Glutamatergic neuron (in vitro differentiated cells): Measurements from ENCODE around the gene IFFO2. TPM values are rescaled to one million over a fixed set of nuclear protein-coding genes. Genes with fewer than 3 reads are reported as not detected.
A peak's percentile ranks its signal among the peaks of the same experiment; 100 is the strongest.

Experiments
- DNase-seq: peaks from one replicate; pipeline ENCODE4 v3.0.0; 2022
- H3K27ac Mint-ChIP-seq: one replicate; pipeline ENCODE4 v1.8.0; 2020; ENCODE audit warnings: mild to moderate bottlenecking, mixed read lengths, inconsistent platforms; ENCODE audit not compliant: unreplicated experiment
- H3K27me3 Mint-ChIP-seq: one replicate; pipeline ENCODE4 v1.8.0; 2020; ENCODE audit warnings: mild to moderate bottlenecking, moderate library complexity, mixed read lengths, inconsistent platforms; ENCODE audit not compliant: unreplicated experiment
- H3K36me3 Mint-ChIP-seq: one replicate; pipeline ENCODE4 v1.8.0; 2020; ENCODE audit warnings: mild to moderate bottlenecking, mixed read lengths, inconsistent platforms; ENCODE audit not compliant: unreplicated experiment
- H3K4me1 Mint-ChIP-seq: one replicate; pipeline ENCODE4 v1.8.0; 2020; ENCODE audit warnings: mild to moderate bottlenecking, low read depth, mixed read lengths, inconsistent platforms; ENCODE audit not compliant: unreplicated experiment
- H3K4me3 Mint-ChIP-seq: one replicate; pipeline ENCODE4 v1.8.0; 2020; ENCODE audit warnings: mild to moderate bottlenecking, mixed read lengths, inconsistent platforms; ENCODE audit not compliant: unreplicated experiment
- H3K9me3 Mint-ChIP-seq: one replicate; pipeline ENCODE4 v1.8.0; 2020; ENCODE audit warnings: mild to moderate bottlenecking, moderate library complexity, mixed read lengths, inconsistent platforms; ENCODE audit not compliant: unreplicated experiment
- total RNA-seq: library from RNA; stranded (reverse); fragmentation: NEBNext Ultra II Directional; extraction: Animal tissue kit (Norgen Biotek cat#: 25700); gene quantifications from one replicate; pipeline ENCODE4 v1.2.1, GENCODE V29; 2021; ENCODE audit not compliant: unreplicated experiment
- TF ChIP-seq, protein P1 (sequence below): fragments of 200-600 bp; sonication (generic); IDR thresholded peaks from one replicate; pipeline ENCODE4 v1.5.0; 2021; ENCODE audit not compliant: partially characterized antibody, unreplicated experiment

IFFO2 gene
- total RNA-seq, 1 donor from 2014 or later: 107 TPM

DNA sequence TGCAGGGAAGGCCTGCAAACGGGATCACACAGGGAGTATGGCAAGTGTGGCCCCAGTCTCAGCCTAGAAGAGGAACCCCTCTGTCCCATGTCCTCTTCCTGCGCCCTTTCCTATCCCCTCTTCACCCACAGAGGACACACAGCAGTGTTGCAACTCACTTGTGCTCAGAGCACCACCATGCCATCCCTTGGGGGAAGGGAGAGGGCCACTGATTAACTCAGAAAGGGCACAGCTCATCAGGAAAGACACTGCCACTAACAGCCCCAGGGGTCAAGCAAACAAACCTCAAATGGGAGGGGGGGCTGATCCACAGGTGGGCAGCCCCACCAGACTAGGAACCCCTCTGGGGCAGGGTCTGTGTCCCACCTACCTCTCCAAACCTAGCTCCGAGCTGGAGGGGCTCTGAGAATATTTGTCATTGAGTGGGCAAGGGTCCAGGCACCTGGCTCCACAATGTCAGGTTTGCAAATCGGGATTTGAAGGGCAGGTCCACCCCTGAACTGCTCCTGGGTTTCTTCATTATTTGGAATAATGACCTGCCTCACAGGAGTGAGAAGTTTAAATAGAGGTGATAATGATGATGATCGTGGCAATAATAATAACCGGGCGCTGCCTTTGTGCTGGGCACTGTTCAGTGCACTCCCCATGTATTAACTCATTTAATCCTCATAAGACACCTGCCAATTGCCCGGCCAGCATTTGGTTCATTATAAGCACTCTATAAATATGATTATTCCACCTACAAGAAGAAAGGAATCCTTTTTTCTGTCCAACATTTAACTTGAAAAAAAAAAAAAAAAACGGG is 55.1 kb downstream of the IFFO2 start:
- H3K4me3 Mint-ChIP-seq: peak overlapping the region; percentile 100

DNA sequence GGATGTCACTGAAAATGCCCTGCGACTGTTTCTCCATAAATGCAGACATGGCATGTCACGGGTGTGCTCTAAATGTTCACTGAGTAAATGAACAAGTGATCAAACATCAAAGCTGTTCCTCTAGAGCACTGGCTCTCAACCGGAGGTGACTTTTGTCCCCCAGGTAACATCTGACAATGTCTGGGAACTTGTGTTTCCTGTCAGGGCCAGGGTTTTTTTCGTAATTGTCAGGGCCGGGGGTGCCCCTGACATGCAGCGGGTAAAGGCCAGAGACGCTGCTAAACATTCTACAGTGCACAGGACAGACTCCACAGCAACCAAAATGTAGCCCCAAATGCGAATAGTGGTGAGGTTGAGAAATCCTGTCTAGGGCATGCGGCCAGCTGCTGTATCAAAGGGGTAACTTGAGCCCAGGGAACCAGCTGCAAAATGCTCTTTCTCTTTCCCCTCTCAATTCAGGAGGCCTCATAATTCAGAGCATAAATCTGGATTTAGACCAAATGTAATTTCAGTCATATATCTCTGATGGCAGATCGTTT is 56.1 kb downstream of the IFFO2 start:
- peak overlapping the region; percentile 49 for H3K4me3 Mint-ChIP-seq

More for the DNA sequence above, 55.1 kb downstream of the IFFO2 start:
- Mint-ChIP-seq H3K9me3 (peaks cover 11% of the 10 kb centered on the region), H3K27me3 (peaks cover 8% of the 10 kb centered on the region), H3K4me1 (peaks cover 30% of the 10 kb centered on the region), H3K27ac (peak overlapping the region; percentile 94), H3K36me3 (no peaks in the 10 kb centered on the region)
- DNase-seq: no peak
- TF ChIP-seq, protein P1, sequence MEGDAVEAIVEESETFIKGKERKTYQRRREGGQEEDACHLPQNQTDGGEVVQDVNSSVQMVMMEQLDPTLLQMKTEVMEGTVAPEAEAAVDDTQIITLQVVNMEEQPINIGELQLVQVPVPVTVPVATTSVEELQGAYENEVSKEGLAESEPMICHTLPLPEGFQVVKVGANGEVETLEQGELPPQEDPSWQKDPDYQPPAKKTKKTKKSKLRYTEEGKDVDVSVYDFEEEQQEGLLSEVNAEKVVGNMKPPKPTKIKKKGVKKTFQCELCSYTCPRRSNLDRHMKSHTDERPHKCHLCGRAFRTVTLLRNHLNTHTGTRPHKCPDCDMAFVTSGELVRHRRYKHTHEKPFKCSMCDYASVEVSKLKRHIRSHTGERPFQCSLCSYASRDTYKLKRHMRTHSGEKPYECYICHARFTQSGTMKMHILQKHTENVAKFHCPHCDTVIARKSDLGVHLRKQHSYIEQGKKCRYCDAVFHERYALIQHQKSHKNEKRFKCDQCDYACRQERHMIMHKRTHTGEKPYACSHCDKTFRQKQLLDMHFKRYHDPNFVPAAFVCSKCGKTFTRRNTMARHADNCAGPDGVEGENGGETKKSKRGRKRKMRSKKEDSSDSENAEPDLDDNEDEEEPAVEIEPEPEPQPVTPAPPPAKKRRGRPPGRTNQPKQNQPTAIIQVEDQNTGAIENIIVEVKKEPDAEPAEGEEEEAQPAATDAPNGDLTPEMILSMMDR: no peak

DNA sequence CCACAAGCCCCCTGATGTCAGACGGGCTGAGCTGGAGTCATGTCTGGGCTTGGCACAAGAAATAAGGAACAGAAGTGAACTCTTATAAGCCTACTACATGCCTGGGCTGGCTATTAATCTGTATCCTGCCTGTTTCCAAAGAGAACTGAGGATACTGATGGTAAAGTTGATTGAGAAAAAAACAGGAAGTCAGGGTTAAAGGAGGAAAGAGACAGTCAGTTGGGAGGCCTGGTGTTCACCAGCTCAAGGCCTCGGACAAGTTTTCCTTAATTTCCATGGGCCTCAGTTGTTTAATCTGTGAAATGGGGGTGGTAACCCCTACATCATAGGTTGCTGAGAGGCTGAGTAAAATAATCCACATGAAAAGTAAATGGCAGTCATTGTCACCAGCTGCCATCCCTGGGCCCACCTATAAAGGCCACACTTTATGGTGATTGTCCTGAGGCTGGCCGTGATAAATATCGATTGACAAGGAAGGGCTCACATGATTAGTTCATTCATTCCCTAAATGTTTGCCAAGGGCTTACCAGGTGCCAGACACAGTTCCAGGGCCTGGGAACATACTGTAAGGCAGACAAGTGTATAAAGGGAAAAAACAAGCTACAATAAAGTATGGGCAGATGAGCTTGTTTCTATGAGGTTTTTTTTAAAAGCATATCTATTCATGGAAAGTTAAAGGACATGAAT is 57.0 kb downstream of the IFFO2 start:
- TF ChIP-seq, protein P1: no peak
- H3K9me3 Mint-ChIP-seq: peaks cover 7% of the 10 kb centered on the region

More for the DNA sequence above, 56.1 kb downstream of the IFFO2 start:
- Mint-ChIP-seq H3K36me3 (no peaks in the 10 kb centered on the region), H3K27me3 (peaks cover 4% of the 10 kb centered on the region), H3K4me1 (peaks cover 21% of the 10 kb centered on the region), H3K9me3 (peaks cover 7% of the 10 kb centered on the region), H3K27ac (no peak overlapping the region)
- TF ChIP-seq, protein P1: no peak
- no peak for DNase-seq

DNA sequence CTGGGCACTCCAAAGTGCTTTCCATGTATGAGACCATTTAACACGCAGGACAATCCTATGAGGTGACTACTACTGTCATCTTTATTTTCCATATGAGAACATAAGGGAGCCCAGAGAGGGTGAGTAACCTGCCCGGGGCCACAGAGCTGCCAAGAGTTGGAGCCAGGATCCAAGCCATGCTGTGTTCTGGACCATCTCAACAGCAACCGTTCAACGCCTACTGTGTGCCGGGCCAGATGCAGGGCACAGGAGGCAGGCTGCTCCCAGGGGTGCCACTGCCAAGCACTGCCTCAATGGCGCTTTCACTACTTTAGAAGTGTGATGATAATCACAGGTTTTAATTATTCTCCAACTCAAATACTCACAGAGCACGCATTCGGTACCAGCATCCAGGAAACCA is 57.9 kb downstream of the IFFO2 start:
- H3K4me3 Mint-ChIP-seq: no peak overlapping the region
- no peak overlapping the region for H3K27ac Mint-ChIP-seq
- H3K36me3 Mint-ChIP-seq: no peaks in the 10 kb centered on the region
- no peak for DNase-seq
- peaks cover 4% of the 10 kb centered on the region for H3K27me3 Mint-ChIP-seq
- H3K4me1 Mint-ChIP-seq: peaks cover 18% of the 10 kb centered on the region
- TF ChIP-seq, protein P1: no peak
- peaks cover 7% of the 10 kb centered on the region for H3K9me3 Mint-ChIP-seq

More for the DNA sequence above, 57.0 kb downstream of the IFFO2 start:
- Mint-ChIP-seq H3K27ac (no peak overlapping the region), H3K4me1 (peaks cover 23% of the 10 kb centered on the region), H3K36me3 (no peaks in the 10 kb centered on the region), H3K4me3 (no peak overlapping the region), H3K27me3 (peaks cover 4% of the 10 kb centered on the region)
- no peak for DNase-seq

DNA sequence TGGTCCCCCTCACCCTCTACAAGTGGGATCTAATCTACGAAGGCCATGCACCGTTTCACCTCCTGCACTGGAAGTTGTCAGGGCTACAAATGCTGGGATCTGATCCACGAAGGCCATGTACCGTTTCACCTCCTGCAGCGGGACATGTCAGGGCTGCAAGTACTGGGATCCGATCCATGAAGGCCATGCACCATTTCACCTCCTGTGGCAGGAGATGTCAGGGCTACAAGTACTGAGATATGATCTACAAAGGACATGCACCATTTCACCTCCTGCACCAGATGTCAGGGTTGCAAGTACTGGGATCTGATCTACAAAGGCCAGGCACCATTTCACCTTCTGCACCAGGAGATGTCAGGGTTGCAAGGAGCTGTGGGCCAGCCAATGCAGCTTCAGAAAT is 61.2 kb downstream of the IFFO2 start:
- Mint-ChIP-seq H3K9me3 (peaks cover 1% of the 10 kb centered on the region), H3K36me3 (no peaks in the 10 kb centered on the region), H3K27me3 (peaks cover 3% of the 10 kb centered on the region), H3K27ac (no peak overlapping the region), H3K4me3 (no peak overlapping the region), H3K4me1 (peaks cover 13% of the 10 kb centered on the region)
- no peak for DNase-seq
- TF ChIP-seq, protein P1: no peak
